HEK293 (cell line): Measurements from ENCODE around the gene BRD3OS.

Source experiments
- ZNF174 ChIP-seq: fragments of 450-650 bp; formaldehyde crosslinking; IDR thresholded peaks from 2 replicates; pipeline ENCODE4 v1.5.0; 2017; ENCODE audit warnings: missing biosample characterization, mild to moderate bottlenecking, missing genetic modification characterization
- ZNF555 ChIP-seq: fragments of 450-650 bp; formaldehyde crosslinking; conservative IDR thresholded peaks from 2 replicates; pipeline ENCODE4 v1.5.1; 2017; ENCODE audit warnings: missing biosample characterization, mild to moderate bottlenecking, missing genetic modification characterization, inconsistent platforms
- ZNF610 ChIP-seq: fragments of 450-650 bp; formaldehyde crosslinking; IDR thresholded peaks from 2 replicates; pipeline ENCODE4 v1.5.1; 2016; ENCODE audit warnings: missing biosample characterization, missing genetic modification characterization, borderline replicate concordance
- ZNF621 ChIP-seq: fragments of 450-650 bp; formaldehyde crosslinking; IDR thresholded peaks from 2 replicates; pipeline ENCODE4 v1.5.1; 2017; ENCODE audit warnings: missing biosample characterization, missing genetic modification characterization
- TF ChIP-seq, protein P1 (sequence below): fragments of 450-650 bp; formaldehyde crosslinking; IDR thresholded peaks from 2 replicates; pipeline ENCODE4 v1.5.1; 2016; ENCODE audit warnings: missing biosample characterization, missing genetic modification characterization
- TF ChIP-seq, protein P2 (sequence below): fragments of 450-650 bp; formaldehyde crosslinking; IDR thresholded peaks from 2 replicates; pipeline ENCODE4 v1.5.1; 2017; ENCODE audit warnings: missing biosample characterization, missing genetic modification characterization

DNA sequence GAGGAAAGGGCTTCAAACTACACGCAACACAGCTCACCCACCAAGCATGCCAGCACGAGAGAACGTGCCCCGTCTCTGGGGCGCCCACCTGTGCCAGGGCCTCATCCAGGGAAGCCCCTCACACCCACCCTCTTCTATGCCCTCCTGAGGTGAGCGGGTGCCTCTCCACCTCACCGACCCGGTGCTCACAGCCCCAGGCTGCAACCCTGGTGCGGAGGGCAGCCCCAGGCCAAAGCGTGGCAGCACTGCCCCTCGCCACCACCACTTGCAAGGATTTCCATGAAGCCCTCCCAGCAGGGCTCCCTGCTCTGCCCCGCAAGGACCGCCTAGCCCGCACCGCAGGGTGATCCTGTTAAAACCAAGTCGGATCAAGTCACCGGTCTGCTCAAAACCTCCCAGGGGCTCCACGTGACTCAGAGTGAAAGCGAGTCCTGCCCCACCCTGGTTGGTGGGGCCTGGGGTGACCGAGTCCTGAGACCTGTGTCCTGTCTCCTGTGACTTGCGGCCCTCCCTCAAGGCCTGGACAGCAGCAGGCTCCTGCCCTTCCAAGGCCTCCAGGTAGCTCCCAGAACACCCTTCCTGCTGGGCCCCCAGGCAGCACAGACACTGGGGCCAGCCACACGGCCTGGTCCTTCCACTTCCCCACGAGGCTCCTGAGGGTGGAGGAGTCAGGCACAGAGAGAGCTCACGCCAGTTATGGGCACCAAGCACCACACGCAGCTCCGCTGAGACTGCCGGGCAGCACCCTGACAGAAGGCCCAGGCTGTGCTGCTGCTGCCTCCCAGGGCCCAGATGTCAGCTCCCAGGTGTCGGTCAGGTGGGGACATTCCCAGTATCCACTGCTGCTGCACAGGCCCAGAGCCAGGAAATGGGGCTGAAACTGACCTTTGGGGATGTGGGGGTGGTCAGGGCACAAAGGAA, 29.9 kb downstream of the BRD3OS start:
- no peak for TF ChIP-seq ZNF555 (tag by site-specific recombination)
- no peak for TF ChIP-seq ZNF610 (tag by site-specific recombination)
- TF ChIP-seq, protein P1, sequence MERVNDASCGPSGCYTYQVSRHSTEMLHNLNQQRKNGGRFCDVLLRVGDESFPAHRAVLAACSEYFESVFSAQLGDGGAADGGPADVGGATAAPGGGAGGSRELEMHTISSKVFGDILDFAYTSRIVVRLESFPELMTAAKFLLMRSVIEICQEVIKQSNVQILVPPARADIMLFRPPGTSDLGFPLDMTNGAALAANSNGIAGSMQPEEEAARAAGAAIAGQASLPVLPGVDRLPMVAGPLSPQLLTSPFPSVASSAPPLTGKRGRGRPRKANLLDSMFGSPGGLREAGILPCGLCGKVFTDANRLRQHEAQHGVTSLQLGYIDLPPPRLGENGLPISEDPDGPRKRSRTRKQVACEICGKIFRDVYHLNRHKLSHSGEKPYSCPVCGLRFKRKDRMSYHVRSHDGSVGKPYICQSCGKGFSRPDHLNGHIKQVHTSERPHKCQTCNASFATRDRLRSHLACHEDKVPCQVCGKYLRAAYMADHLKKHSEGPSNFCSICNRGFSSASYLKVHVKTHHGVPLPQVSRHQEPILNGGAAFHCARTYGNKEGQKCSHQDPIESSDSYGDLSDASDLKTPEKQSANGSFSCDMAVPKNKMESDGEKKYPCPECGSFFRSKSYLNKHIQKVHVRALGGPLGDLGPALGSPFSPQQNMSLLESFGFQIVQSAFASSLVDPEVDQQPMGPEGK (tag by site-specific recombination), result no peak
- no peak for TF ChIP-seq ZNF621 (tag by site-specific recombination)
- TF ChIP-seq ZNF174 (tag by site-specific recombination), result no peak
- TF ChIP-seq, protein P2, sequence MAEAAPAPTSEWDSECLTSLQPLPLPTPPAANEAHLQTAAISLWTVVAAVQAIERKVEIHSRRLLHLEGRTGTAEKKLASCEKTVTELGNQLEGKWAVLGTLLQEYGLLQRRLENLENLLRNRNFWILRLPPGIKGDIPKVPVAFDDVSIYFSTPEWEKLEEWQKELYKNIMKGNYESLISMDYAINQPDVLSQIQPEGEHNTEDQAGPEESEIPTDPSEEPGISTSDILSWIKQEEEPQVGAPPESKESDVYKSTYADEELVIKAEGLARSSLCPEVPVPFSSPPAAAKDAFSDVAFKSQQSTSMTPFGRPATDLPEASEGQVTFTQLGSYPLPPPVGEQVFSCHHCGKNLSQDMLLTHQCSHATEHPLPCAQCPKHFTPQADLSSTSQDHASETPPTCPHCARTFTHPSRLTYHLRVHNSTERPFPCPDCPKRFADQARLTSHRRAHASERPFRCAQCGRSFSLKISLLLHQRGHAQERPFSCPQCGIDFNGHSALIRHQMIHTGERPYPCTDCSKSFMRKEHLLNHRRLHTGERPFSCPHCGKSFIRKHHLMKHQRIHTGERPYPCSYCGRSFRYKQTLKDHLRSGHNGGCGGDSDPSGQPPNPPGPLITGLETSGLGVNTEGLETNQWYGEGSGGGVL (tag by site-specific recombination), result no peak
